ENCODE measurements around the gene PIGN.

PIGN gene

GRCh38 chr18:62107881-62108280, 79.0 kb downstream of the PIGN start:
- no peak for DNase-seq

DNA sequence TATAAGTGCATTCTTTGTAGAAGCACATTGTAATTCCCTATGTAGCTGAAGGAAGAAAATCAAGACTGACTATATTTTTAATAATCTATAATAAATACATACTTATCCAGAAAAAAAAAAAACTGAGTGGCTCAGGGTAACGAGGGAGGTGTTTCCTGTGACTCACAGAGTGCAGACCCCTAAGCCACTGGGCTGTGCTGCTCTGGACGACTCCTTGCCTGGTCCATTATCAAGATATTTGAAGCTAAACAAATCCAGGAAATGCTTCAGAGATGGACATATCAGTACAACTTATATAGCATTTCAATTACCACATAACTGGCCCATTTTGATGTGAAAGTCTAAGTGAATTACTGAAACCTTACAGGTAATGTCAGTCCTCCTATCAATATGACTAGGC, 80.6 kb downstream of the PIGN start:
- no peak for DNase-seq

- no peak for DNase-seq
Observed at GRCh38 chr18:62105376-62105775, 81.5 kb downstream of the PIGN start.

- DNase-seq, result no peak
Observed at GRCh38 chr18:62102221-62102620, 84.6 kb downstream of the PIGN start.

DNA sequence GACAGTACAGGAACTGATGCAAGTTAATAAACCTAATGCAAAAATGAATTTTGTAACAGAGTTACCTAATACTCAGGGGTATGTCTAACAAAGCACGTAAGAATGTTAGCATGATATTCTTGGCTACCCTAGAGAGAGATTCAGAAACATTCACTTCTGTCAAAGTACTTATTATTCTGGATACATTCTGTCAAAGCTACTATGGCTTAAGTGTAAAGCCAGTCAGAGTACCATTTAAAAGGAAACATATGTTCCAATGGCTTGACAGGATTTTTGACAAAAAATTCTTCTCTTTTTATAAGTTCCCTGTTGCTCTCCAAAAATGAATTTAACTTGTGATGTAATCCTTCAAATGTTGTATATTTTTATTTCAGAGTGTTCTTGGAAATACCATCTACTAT, 85.5 kb downstream of the PIGN start:
- no peak for DNase-seq

GRCh38 chr18:62098960-62099359, 87.9 kb downstream of the PIGN start:
- no peak for DNase-seq

DNA sequence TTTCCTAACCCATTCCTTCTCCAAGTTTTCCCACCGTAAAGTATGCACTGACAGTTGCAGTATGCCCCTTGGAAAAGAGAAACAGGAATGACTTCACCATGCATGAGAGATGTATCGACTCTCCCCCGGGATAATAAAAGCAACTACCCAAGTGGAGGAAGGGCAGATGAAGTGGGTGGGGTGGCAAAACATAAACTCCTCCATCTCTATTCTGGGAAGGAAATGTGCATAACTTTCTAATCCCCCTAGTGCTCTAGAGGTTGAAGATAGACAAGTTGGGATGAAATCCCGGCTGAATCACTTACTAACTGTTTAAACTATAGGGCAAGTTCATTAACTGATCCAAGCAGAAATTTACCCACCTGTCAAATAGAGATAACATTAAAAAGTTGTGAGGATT, 89.2 kb downstream of the PIGN start:
- no peak for DNase-seq

DNA sequence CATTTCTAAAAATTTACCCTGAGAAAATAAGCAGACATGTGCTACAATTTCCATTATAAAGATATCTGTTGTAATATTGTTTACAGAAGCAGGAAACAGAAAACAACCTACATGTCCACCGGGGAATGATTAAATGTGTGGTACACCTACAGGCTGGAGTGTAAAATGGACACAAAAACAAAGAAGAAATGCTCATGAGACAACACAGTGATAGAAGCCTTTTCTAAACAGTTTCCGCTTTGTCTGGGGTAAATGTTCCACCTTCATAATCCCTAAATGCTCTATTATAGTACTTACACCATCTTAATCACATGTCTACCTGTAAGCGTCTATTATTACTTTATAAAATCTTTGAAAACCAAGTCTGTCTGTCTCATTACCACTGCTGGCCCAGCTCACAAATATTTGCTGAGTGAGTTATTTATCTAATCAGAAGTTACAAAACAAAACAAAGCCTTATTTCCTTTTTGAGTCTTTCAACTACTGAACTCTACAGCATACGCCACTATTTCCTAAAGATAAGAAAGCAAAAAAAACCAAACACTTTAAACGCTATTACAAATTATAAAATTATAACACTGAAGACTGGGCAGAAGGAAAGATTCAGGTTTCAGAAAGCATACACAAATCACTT, 95.3 kb downstream of the PIGN start:
- DNase-seq, result no peak

DNA sequence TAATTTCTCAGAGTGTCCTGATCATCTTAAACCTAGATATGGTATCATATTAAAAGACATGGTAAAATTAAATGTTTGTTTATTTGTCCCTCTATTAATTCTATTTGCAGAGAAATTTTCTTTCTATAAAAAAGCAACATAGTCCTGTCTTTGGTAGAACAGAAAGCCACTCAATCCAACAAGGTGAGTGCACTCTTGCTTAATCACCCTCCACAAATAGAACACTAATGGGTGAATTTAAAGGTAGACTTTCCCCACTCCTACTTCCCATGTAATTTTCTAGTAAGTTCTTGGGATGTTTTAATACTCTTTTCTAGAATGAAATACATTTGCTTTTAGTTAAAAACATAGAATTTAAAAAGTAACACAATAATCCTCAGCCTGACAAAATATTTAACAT, 97.7 kb downstream of the PIGN start:
- DNase-seq, result no peak

DNA sequence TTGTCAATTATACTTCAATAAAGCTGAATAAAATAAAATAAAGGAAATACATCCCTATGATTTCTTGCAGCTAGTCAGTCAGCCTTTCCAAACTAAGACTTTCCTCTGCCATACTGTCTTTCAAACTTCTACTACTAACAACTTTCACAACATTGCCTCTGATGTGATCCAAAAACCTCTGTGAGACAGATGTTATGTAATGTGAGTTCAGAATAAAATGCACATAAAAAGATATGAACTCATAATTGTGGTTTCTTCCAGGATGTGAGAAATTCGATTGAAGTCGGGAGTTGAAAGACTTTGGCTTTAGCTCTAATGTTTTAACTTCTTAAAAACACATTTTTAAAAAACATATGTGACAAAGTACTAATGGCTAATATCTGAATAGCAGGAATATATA, 98.7 kb downstream of the PIGN start:
- no peak for DNase-seq

DNA sequence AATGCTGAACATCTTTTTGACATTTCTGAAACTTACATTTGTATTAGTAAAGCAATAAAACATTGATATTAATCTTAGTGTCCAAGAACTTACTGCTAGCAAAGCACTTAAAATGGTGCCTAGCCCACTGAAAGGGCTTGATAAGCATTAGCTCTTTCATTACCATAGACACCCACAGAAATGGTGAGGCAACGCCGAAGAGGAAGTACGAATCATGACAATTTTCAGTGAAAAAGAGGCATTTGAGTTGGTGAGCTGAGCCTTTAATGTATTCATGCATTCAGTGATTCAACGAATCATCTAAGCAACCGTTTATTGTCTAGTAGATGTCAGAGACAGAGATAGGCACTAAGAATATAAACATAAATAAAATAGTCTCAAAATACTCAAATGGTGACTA, 101.1 kb downstream of the PIGN start:
- no peak for DNase-seq

DNA sequence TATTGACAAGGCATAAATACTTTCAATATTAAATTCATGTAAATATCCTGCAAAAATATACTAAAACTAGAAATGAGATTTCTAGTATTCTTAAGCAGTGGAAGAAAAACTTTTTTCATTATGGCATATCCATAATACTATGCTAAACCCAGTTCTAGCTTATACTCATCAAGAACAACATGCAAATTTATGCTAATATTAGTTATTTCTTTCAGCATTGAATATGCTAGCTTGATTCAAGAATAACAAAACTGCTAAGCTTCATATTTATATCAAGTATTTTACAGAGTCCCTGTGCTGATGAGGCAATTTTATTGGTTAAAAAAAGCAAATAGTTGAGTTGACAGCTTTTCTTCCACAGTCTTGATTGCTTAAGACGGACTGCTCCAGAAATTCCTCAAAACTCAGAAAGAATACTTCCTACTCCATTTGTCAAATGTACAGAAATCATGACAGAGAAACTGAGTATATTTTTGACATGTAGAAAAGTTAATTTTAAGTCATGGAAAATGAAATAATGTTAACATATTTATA, 105.0 kb downstream of the PIGN start:
- no peak for DNase-seq

DNA sequence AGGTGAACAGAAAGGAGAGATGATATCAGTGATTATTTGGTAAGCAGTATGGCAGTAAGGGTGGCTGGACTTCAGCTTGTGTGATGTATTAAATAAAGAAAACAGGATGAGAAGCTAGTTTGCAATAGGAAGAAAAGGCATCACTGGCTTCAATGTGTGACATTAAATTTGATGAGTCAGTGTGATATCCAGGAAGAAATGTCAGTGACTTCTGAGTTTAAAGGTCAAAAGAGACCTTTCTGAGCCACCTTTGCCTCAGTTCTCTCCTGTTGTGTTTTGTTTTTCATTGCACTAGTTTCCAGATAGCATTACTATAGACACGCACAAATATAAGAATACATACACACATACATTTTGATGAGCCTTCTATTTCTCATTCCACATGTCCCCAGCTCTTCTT, 105.6 kb downstream of the PIGN start:
- no peak for DNase-seq

- no peak for DNase-seq
Observed at GRCh38 chr18:62080172-62080900, 106.5 kb downstream of the PIGN start.

- DNase-seq, result no peak
Observed at GRCh38 chr18:62073461-62074281, 113.2 kb downstream of the PIGN start.

DNA sequence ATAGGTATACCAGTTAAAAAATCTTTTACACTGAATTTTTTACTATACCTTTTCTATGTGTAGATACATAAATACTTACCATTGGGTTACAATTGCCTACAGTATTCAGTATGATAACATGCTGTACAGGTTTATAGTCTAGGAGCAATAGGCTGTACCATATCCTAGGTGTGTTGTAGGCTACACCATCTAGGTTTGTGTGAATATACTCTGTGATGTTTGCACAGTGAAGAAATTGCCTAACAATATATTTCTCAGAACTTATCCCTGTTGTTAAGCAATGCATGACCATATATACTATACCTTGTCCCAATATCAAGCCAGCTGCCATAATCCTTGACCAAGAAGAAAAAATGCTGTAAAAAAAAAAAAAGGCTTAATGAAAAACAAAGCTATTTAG, 114.5 kb downstream of the PIGN start:
- DNase-seq, result no peak

DNA sequence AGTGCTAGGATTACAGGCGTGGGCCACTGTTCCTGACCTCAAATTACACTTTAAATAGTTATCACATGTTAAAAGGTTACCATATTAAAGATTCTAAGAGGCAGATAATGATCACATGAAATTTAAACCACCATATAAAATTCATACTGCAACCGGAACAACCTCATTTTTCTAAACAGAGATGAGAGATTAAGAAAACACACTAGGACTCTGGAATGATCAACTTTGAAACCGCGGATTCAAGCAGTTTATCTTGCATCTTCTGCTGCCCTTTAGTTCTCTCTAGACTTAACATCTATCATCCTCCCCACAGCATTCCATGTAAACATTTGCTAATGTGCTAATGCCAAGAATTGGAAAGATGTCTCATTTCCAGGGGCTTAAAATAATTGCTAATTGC, 115.8 kb downstream of the PIGN start:
- DNase-seq, result no peak

- DNase-seq, result no peak
Observed at GRCh38 chr18:62070302-62070701, 116.6 kb downstream of the PIGN start.

DNA sequence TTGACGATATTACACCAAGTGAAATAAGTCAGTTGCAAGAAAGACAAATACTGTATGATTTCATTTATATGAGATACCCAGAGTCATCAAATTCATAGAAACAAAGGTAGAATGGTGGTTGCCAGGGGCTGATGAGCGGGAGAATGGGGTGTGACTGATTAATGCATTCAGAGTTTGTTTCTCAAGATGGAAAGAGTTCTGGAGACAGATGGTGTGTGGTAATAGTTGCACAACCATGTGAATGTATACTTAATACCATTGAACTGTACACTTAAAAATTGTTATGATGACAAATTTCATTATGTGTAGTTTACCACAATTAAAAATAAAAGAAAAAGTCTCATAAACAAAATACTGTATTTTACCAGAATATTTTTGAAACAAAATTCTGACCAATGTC, 117.3 kb downstream of the PIGN start:
- DNase-seq, result no peak

DNA sequence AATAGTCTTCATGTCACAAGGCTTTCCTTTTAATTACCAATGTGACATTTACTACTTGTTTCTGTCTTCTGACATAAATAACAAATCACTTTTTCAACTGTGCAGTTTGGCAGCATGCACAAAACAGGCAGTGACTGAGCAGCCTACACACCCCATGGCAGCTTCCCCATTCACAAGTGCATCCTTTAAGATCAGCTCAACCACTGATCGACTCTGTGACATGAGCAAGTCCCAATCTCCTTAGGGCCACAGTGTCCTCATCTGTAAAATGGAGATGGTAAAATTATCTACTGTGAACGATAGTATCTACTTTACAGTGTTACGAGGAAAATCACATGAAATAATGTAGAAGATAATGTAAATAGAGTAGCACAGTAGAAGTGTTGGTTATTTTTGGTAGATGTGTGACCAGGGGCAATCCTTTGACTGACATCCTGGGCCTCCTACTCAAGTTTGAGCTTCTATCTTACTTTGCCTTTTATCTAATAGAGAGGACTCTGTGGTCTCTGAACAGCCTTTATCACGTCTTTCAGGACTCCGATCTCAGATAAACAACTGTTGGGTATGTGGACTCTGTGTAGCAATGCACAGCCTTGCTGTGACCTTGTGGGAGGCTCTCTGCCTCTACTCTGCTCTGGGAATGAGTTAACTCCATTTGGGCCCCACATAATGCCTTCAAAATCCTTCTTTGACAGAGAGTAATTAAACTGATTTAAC, 120.6 kb downstream of the PIGN start:
- DNase-seq, result no peak

DNA sequence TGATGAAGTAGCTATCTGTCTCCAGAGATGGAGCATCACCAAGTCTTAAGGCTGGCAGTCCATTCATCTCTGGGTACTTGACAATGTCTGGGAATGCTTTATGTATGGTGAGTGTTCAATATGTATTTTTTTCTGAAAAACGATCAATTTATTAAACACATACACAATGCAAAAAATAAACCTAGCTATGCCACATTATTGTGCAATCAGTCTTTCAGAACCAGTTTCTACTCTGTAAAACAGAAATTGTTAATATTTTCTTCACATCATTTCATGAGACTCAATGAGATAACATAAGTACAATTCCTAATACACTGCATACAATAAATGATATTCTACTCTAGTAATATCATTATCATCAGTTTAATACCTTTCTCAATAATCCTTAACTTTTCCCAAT, 122.5 kb downstream of the PIGN start:
- DNase-seq, result no peak

DNA sequence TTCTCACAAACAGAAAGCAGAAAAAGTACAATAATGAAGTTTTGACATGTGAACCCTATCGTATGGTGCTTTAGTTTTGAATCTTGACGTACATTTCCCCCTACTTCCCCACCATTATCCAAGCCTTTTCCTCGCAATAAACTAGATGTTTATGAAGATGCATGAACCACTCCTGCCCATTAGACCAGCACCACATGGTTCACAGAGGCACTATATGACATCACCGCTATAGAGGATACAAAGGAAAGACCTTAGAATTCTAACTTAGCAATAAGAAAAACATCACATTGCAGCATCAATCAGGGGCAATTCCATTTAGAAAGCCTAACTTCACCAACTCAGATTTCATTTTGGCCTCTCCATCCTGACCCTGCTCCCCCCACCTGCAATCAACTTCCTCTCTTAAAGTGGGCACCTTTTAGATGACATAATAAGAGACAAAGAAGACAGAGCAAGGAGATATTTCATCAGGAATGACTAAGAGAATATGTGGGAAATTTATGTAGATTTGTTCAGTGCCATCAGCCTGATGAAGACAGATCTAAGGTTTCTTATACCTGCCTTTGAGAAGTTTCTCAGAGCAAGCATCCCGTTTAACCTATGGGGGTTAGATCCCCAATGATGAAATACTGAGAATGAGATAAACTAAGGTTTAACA, 124.9 kb downstream of the PIGN start:
- no peak for DNase-seq

DNA sequence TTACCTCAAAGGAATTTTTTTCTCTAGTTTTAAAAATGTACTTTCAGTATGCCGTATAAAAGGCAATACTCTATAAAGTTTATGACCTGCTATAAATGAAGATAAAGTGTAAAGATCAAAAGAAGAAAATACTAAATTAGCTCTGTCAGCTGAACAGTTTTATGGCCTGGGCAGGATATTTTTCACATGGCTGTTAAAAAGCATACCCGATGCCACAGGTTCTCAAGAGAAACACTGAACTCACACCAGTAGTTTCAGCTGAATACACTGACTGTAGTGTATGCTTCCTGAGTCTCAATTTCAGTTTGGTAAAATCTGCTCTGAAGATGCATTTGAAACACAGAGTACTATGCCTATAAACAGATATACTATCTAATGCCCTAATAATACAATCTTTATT, 126.0 kb downstream of the PIGN start:
- no peak for DNase-seq
